ENCODE results near the gene CDC37. TPM values are rescaled to one million over a fixed set of nuclear protein-coding genes. Genes with fewer than 3 reads are reported as not detected.
"Not testable (repeated sequence)": the region's sequence is repeated elsewhere in the genome, so short reads cannot be mapped to it uniquely, and the experiment has no call there.

Gene CDC37
- total RNA-seq, 2 donors from 2014 or later: 128 to 137 TPM

GRCh38 chr19:10417541-10418234 is 14.3 kb upstream of the CDC37 start:
- H3K36me3 Mint-ChIP-seq (ENCODE audit: insufficient read depth in 2 of 2): peaks cover 2 to 4% of the 10 kb centered on the region in 2 donors
- no peak overlapping the region for H3K27ac Mint-ChIP-seq
- peaks cover 44% of the 10 kb centered on the region for H3K27me3 Mint-ChIP-seq (ENCODE audit: low read depth)
- peaks cover 1 to 2% of the 10 kb centered on the region in 2 donors for H3K9me3 Mint-ChIP-seq
- peaks cover 66% of the 10 kb centered on the region for H3K4me1 Mint-ChIP-seq (ENCODE audit: low read depth)
- peak overlapping the region; percentile 60 to 96 for H3K4me3 Mint-ChIP-seq
- ATAC-seq (replicated peaks in 1 of 2): no peak
- peak; percentile 28 to 36 for DNase-seq

GRCh38 chr19:10416380-10417257 is 13.3 kb upstream of the CDC37 start:
- Mint-ChIP-seq H3K27ac (peak overlapping the region; percentile 84), H3K36me3 (ENCODE audit: insufficient read depth in 2 of 2) (peaks cover 2 to 4% of the 10 kb centered on the region in 2 donors), H3K9me3 (peaks cover 1 to 2% of the 10 kb centered on the region in 2 donors), H3K4me1 (ENCODE audit: low read depth) (peaks cover 66% of the 10 kb centered on the region), H3K27me3 (ENCODE audit: low read depth) (peaks cover 34% of the 10 kb centered on the region), H3K4me3 (peak overlapping the region; percentile 83 to 88)
- peak; percentile 68 to 73 for ATAC-seq (replicated peaks in 1 of 2)
- DNase-seq: peak; percentile 94 to 99

GRCh38 chr19:10416083-10416379 is 12.7 kb upstream of the CDC37 start:
- peaks cover 1 to 2% of the 10 kb centered on the region in 2 donors for H3K9me3 Mint-ChIP-seq
- H3K27me3 Mint-ChIP-seq (ENCODE audit: low read depth): peaks cover 28% of the 10 kb centered on the region
- DNase-seq: no peak
- no peak for ATAC-seq (replicated peaks in 1 of 2)
- peaks cover 66% of the 10 kb centered on the region for H3K4me1 Mint-ChIP-seq (ENCODE audit: low read depth)
- H3K4me3 Mint-ChIP-seq: peak overlapping the region; percentile 83 to 88
- peak overlapping the region; percentile 10 for H3K27ac Mint-ChIP-seq
- H3K36me3 Mint-ChIP-seq (ENCODE audit: insufficient read depth in 2 of 2): peaks cover 2 to 4% of the 10 kb centered on the region in 2 donors

DNA sequence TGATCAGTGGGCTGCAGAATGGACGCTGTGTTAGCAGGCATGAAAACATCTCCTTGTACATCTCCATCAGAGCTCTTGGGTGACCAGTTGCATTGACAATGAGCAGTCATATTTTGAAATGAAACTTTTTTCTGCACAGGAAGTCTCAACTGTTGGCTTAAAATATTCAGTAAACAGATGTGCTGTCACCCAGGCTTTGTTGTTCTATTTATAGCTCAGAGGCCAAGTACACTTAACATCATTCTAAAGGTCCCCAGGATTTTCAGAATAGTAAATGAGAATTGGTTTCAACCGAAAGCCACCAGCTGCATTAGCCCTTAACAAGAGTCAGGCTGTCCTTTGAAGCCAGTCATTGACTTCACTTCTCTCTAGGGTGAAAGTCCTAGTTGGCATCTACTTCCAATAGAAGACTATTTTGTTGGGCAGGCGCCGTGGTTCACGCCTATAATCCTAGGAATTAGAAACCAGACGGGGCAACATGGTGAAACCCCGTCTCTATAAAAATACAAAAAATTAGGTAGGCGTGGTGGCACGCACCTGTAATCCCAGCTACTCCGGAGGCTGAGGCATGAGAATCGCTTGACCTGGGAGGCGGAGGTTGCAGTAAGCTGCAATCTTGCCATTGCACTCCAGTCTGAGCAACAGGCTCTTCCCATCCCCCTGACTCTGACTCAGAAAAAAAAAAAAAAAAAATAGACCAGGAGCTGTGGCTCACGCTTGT is 9.1 kb upstream of the CDC37 start:
- peaks cover 1 to 2% of the 10 kb centered on the region in 2 donors for H3K9me3 Mint-ChIP-seq
- peaks cover 0 to 2% of the 10 kb centered on the region in 2 donors for H3K36me3 Mint-ChIP-seq (ENCODE audit: insufficient read depth in 2 of 2)
- peak overlapping the region; percentile 80 for H3K27ac Mint-ChIP-seq
- H3K4me3 Mint-ChIP-seq: peak overlapping the region; percentile 61 to 63
- H3K4me1 Mint-ChIP-seq (ENCODE audit: low read depth): peaks cover 75% of the 10 kb centered on the region
- peak; percentile 44 to 55 for ATAC-seq (replicated peaks in 1 of 2)
- peak; percentile 50 to 62 for DNase-seq
- H3K27me3 Mint-ChIP-seq (ENCODE audit: low read depth): peaks cover 8% of the 10 kb centered on the region

DNA sequence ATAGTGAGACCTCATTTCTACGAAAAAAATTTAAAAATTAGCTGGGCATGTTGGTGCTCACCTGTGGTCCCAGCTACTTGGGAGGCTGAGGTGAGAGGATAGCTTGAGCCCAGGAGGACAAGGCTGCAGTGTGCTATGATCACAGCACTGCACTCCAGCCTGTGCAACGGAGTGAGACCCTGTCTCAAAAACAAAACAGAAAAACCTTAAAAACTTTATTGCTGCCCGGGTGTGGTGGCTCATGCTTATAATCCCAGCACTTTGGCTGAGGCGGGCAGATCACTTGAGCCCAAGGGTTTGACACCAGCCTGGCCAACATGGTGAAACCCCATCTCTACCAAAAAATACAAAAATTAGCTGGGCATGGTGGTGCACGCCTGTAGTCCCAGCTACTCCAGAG is 7.9 kb upstream of the CDC37 start:
- peaks cover 76% of the 10 kb centered on the region for H3K4me1 Mint-ChIP-seq (ENCODE audit: low read depth)
- not testable (repeated sequence) for H3K27ac Mint-ChIP-seq

DNA sequence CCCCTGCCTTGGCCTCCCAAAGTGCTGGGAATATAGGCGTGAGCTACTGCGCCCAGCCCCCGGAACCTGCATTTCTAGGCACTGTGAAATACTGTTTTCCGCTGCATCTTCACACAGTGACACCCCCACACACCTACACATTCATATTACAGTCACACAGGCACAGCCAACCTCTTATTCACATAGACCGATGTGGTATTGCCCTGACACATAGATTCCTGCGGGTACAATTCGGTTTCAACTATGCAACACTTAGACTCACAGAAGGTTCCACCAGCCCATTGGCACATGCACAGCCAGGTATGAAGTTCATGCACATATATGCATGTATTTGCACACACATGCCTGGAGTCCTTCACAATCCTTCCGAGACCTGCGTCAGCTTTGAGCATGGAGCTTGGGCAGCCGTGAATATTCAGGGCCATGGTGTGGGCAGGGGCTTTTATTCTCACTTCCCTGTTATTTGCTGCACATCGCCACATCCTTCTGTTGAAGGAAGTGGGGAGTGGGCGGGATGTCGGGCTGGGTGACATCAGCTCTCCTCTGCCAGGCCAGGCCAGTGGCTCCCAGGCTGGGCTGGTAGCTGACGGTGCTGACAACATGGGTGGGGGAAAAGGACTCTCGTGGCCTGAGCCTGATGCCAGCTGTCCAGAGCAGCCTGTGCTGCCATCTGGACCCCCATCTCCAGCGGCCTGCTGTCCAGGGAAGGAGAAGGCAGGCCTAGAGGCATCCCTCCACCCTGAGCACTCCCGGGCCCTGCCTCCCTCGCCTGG is 5.4 kb upstream of the CDC37 start:
- ATAC-seq (replicated peaks in 1 of 2): peak; percentile 66 to 78
- Mint-ChIP-seq H3K4me1 (ENCODE audit: low read depth) (peaks cover 78% of the 10 kb centered on the region), H3K27ac (peak overlapping the region; percentile 85), H3K4me3 (peak overlapping the region; percentile 70 to 77), H3K9me3 (no peaks in the 10 kb centered on the region), H3K36me3 (ENCODE audit: insufficient read depth in 2 of 2) (peaks cover 0 to 4% of the 10 kb centered on the region in 2 donors), H3K27me3 (ENCODE audit: low read depth) (no peaks in the 10 kb centered on the region)
- DNase-seq: peak; percentile 80 to 82

More for the DNA sequence above, 7.9 kb upstream of the CDC37 start:
- H3K27me3 Mint-ChIP-seq (ENCODE audit: low read depth); ATAC-seq (replicated peaks in 1 of 2); DNase-seq; H3K9me3 Mint-ChIP-seq; H3K36me3 Mint-ChIP-seq (ENCODE audit: insufficient read depth in 2 of 2): not testable (repeated sequence)
- H3K4me3 Mint-ChIP-seq: peak overlapping the region; percentile 20 to 43

DNA sequence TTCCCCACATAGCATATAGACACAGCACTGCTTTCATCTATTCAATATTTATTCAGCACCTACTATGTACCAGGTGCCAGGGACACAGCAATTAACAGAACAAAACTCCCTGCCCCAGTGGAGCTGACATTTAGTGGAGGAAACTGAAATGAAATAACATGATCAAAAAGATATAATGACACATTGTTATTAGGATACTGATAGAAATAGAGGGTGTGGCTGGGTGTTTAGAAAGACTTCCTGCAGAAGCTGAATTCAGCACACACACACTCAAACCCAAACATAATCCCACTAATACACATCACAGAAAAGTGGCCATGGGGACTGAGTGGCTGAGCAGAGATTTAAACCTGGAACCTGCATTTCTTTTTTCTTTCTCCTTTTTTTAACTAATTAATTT is 3.8 kb upstream of the CDC37 start:
- H3K9me3 Mint-ChIP-seq: no peaks in the 10 kb centered on the region
- peaks cover 7 to 14% of the 10 kb centered on the region in 2 donors for H3K36me3 Mint-ChIP-seq (ENCODE audit: insufficient read depth in 2 of 2)
- H3K4me3 Mint-ChIP-seq: peak overlapping the region in 1 of 2 donors; percentile 92
- DNase-seq (no peak), ATAC-seq (replicated peaks in 1 of 2) (no peak)
- H3K27ac Mint-ChIP-seq: peak overlapping the region; percentile 13
- peaks cover 71% of the 10 kb centered on the region for H3K4me1 Mint-ChIP-seq (ENCODE audit: low read depth)
- no peaks in the 10 kb centered on the region for H3K27me3 Mint-ChIP-seq (ENCODE audit: low read depth)

- Mint-ChIP-seq H3K4me1 (ENCODE audit: low read depth) (peaks cover 71% of the 10 kb centered on the region), H3K4me3 (peak overlapping the region; percentile 92 to 98), H3K9me3 (no peaks in the 10 kb centered on the region), H3K36me3 (ENCODE audit: insufficient read depth in 2 of 2) (peaks cover 7 to 15% of the 10 kb centered on the region in 2 donors), H3K27ac (no peak overlapping the region), H3K27me3 (ENCODE audit: low read depth) (no peaks in the 10 kb centered on the region)
- ATAC-seq (replicated peaks in 1 of 2) (no peak), DNase-seq (no peak)
These were observed 2.8 kb upstream of the CDC37 start for GRCh38 chr19:10406191-10406590.

DNA sequence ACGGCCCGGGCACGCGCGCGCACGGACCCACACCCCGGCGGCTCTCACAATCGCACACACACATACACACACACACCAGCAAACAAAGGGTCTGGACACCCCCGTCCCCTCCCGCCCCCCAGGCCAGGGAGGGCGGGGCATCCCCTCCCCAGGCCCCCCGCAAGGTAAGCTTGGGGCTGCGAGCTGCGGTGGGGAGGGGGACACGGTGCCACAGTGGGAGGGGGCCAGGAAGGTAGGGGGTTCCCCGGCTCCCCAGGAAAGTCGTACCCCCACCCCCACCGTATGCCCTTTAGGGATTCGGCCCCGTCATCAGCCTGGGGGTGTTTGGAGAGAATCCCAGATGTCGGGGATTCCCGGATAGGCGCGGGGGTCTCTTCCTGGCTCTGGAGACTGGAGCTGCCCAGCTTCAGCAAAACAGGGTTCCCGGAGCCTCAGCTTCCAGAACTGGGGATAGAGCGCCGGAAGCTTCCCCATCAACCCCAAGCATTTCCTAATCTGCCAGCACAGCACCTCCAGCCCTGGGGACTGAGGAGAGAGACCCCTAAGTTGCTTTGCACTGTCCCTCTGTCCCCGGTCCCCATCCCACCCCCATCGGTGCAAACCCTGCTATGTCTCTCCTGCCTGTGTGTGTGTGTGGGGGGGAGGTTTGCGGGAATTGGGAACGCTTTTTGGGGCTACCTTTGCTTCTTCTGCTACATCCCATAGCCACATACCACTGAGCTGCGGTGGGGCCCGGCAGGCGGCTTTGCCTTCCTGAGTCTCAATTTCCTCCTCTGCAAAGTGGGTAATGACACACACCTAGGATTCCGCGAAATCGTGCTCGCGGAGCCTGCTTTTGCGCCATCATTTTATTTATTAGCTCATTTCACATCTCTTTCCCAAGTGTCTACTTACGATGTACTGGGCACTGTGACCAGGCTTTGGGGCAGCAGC is 1.8 kb upstream of the CDC37 start:
- Mint-ChIP-seq H3K36me3 (ENCODE audit: insufficient read depth in 2 of 2) (peaks cover 7 to 17% of the 10 kb centered on the region in 2 donors), H3K4me1 (ENCODE audit: low read depth) (peaks cover 74% of the 10 kb centered on the region), H3K9me3 (no peaks in the 10 kb centered on the region), H3K27ac (peak overlapping the region; percentile 84), H3K27me3 (ENCODE audit: low read depth) (no peaks in the 10 kb centered on the region), H3K4me3 (peak overlapping the region; percentile 92 to 98)
- ATAC-seq (replicated peaks in 1 of 2) (no peak), DNase-seq (peak; percentile 71 to 72)

DNA sequence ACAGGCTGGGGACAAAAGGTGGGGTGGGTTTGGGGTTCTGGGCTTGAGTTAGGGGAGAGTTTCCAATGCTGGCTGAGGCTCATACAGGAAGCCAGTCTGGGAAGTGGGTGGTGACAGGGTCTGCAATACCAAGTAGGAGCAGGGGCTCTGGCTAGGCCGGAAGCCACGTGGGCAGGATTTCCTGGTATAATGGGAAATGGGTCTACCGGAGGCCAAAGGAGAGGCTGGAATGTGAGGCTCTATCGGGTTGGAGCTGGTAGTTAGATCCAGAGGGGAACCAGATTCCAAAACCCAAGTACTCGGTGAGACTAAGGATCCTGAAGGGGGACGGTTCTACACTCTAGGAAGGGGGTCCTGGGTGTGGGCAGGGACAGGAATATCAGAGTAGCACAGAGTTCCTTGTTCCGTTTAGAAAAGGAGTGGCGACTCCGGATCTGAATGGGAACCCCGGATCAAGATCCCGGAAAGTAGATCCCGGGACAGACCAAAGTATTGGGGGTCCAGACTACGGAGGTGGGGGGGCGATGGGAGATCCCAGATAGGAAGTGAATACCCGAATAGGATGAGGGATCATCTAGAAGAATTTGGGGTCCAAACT is 802 bp downstream of the CDC37 start:
- peak overlapping the region; percentile 92 to 98 for H3K4me3 Mint-ChIP-seq
- no peaks in the 10 kb centered on the region for H3K27me3 Mint-ChIP-seq (ENCODE audit: low read depth)
- no peaks in the 10 kb centered on the region for H3K9me3 Mint-ChIP-seq
- no peak for ATAC-seq (replicated peaks in 1 of 2)
- no peak for DNase-seq
- peaks cover 7 to 17% of the 10 kb centered on the region in 2 donors for H3K36me3 Mint-ChIP-seq (ENCODE audit: insufficient read depth in 2 of 2)
- peaks cover 62% of the 10 kb centered on the region for H3K4me1 Mint-ChIP-seq (ENCODE audit: low read depth)
- H3K27ac Mint-ChIP-seq: peak overlapping the region; percentile 96

DNA sequence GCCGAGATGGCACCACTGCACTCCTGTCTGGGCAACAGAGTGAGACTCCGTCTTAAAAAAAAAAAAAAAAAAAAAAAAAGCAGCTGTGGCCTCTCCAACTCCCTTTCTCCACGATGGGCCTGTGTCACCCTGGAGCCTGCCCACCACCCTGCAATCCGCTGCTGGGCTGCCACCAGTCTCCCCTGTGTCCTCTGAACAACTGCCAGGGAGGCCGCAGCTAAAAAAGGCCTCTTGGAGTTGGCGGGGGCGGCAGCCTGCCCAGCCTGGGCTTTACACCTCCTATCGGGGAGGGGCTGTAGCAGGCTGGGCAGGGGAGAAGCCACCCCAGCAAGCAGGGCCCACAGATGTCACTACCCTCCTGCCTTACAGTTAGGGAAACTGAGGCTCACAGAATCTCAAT is 3.5 kb downstream of the CDC37 start:
- Mint-ChIP-seq H3K4me3 (no peak overlapping the region), H3K9me3 (no peaks in the 10 kb centered on the region), H3K4me1 (ENCODE audit: low read depth) (peaks cover 38% of the 10 kb centered on the region), H3K36me3 (ENCODE audit: insufficient read depth in 2 of 2) (peaks cover 16 to 18% of the 10 kb centered on the region in 2 donors), H3K27me3 (ENCODE audit: low read depth) (no peaks in the 10 kb centered on the region), H3K27ac (no peak overlapping the region)
- DNase-seq: no peak
- no peak for ATAC-seq (replicated peaks in 1 of 2)
